NCI-H187 (cell line): ENCODE measurements around the gene GPRC5C.
"Not testable (repeated sequence)": the region's sequence is repeated elsewhere in the genome, so short reads cannot be mapped to it uniquely, and the experiment has no call there.

ENCODE experiments used
- DNase-seq, 2 experiments: peaks; one replicate each; lab custom pipeline; 2025; lab: John Stamatoyannopoulos, UW

GPRC5C gene

DNA sequence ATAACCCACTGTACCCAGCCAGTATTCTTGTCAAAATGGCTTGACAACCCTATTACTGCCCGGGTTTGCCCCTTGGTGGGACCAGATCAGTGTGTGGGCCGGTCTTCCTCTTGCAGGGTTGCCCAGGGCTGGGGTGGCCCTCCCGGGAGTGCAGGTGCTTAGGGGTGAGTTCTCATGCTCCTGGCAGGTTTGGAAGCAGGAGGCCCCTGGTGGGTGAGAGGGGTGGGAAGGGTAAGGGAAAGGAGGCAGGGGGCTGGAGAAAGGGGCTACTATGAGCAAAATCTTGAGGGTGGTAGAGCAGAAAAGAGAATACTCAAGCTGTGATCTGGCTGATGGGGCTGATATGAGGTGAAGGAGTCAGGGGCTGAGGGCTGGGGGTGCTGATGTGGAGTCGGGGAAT is 41.0 kb downstream of the GPRC5C start:
- no peak for DNase-seq

DNA sequence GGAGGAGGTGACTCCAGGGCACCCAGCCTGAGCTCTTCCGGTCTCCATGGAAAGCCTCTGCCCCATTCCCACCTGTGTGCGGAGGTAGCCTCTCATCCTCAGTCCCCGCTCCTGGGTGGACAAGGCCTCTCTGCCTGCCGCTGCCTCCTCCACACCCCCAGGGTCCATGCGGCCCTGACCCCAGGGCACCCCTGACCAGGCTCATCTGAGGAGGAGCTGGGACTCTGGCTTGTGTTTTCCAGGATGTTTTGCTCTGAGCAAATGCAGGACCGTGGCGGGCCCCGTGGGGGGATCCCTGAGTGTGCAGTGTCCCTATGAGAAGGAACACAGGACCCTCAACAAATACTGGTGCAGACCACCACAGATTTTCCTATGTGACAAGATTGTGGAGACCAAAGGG is 41.4 kb downstream of the GPRC5C start:
- no peak for DNase-seq

DNA sequence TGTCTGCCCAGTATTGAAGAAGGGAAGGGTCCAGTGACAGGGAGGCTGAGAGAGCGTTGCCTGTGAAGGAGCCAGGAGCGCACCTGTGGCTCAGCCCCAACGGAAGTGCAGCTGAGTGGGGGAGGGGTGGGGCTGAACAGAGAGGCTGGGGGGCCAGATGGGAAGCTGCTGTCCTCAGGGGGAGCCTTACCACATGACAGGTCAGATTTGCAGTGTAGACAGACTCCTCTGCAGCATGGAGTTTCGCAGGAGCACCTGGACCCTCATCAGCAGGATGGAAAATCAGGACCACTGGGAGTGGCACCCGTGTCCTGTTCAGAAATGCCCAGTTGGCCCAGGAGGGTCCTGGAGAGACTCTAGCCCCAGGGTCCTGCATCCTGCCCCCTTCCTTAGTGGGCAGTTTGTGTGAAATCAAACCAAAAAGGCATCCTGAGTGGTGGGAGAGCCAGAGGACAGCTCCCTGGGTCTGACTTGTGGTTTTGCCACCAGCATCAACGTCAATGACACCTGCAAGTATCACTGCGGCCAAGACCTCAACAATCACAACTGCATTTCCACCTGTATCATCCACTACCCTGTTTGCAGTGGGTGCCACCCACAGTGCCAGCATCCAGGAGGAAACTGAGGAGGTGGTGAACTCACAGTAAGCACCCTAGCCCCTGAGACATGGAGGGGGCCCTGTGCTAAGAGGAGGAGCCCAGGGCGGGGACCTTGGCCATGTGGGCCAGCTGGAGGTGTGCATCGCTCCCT is 42.3 kb downstream of the GPRC5C start:
- DNase-seq, result no peak

DNA sequence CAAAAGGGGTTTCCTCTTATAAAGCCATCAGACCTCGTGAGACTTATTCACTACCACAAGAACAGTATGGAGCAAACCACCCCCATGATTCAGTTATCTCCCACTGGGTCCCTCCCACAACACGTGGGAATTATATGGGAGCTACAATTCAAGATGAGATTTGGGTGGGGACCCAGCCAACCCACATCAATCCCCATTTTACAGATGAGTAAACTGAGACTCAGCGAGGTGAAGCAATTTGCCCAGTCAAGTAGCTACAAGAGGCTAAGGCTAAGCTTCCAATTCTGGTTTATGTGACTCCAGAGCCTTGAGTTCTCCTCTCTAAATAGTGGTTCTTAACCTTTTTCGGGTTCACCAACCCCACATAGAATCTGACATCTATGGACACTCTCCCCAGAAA is 43.3 kb downstream of the GPRC5C start:
- DNase-seq, result no peak

DNA sequence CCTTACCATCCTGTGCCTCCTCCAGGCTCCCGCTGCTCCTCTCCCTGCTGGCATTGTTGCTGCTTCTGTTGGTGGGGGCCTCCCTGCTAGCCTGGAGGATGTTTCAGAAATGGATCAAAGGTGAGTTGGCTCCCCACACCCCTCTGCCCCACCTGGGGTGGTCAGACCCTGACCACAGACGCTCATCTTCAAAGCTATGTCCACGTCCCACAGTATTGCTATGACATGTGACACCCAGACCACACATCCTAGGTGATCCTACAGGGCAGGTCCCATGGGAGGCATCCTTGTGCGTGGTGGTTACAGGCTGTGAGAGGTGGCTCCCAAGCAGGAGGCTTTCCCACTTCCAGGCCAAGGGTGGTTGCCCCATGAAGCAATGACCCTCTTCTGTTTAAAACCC is 45.5 kb downstream of the GPRC5C start:
- DNase-seq, result no peak

DNA sequence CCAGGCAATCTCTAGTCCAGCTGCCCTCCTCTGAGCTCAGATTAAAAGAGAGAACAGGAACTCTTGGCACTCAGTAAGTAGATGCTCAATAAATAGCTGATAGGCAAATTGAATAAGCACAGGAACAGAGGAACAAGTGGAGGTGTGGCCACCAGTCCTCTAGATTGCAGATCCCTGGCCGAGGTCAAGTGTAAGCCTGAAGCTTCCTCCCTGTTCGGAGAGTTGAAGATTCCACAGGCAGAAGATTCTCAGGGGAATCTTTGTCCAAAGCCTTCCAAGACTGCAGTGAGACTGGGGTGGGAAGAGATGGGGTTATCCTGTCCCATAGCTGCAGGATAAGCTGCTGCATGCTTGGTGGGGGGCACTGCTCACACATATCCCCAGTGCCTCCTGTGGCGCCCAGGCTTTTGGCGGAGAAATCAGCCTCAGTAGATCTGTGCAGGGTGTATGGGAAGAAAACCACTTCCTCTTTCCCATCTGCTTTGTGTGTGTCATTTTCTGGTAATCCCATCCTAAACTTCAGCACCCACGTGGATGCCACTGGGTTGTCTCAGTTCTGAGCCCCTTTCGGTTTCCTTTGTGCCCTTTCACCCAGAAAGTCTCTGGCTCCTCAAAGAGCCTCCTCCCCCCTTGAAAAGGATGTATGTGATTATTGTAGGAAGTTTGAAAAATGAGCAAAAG is 46.7 kb downstream of the GPRC5C start:
- DNase-seq, result no peak

DNA sequence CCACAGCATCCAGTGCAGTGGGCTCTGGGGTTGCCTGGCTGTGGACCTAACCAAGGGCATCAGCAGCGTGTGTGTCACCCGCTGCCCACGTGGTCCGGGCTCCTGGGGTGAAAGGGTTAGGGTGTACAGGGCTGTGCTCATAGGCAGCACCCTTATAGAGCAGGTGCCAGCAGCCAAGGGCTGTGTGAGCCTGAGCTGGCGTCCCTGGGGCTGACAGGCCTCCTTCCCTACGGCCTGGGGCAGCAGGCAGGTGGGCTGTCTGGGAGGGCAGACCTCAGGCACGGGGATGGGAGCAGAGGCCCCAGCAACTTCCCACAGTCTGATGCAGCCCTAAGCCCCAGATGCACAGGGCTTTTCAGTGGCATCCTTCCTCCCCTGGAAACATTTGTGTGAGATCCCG is 48.4 kb downstream of the GPRC5C start:
- no peak for DNase-seq

DNA sequence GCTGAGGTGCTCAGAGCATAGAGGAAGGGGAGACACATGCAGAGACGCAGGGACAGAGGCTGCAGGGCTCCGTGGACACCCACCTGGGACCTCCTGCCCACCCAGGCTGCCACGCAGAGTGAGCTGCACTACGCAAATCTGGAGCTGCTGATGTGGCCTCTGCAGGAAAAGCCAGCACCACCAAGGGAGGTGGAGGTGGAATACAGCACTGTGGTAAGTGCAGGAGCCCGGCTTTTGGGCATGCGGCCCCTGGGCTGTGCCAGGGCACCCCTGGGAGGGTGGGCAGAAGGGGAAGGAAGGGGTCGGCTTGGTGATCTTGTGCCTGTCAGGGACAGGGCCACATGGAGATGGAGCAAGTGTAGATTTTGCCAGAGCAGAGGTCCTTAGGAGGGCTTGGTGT is 49.7 kb downstream of the GPRC5C start:
- no peak for DNase-seq

DNA sequence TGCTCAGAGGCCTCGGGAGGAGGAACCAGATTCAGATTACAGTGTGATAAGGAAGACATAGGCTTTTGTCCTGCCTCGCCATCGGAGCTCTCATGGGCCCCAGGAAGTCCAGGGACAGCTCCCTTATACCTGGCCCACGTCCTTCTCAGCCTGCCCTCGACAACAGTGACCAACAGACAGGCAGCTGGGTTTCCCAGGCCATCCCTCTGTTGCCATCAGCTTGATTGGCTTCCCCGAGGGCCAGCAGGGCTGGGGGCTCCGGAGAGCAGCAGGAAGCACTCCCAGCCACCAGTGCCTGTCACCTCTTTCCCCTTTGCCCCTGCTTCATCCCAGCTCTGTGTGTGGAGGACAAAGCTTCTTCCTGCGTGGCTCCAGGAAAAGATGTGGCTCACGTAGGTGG is 52.2 kb downstream of the GPRC5C start:
- DNase-seq, result no peak

DNA sequence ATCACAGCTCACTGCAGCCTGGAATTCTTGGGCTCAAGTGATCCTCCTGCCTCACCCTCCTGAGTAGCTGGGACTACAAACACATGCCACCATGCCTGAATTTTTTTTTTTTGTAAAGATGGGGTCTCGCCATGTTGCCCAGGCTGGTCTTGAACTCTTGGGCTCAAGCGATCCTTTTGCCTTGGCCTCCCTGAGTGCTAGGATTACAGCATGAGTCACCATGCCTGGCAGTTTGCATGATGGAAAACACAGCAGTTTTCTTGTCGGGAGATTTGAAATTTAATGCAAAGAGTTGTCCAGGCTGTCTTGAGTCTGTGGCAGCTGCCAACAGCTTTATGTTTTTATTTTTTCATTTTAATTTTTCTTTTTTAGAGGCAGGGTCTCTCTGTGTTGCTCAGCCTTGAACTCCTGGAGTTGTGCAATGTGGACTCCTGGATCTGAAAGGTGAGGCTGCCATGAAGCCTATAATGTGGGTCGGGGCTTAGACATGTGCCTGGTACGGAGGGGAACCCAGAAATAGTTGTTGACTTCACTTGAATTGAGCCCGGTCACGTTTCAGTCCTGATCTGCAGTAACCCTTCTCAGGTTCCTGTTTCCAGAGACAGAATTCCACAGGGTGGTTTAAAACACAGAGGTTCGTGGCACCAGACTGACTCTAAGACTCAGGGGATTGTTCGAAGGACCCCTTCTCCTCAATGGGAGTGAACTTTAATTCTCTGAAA is 53.3 kb downstream of the GPRC5C start:
- no peak for DNase-seq

DNA sequence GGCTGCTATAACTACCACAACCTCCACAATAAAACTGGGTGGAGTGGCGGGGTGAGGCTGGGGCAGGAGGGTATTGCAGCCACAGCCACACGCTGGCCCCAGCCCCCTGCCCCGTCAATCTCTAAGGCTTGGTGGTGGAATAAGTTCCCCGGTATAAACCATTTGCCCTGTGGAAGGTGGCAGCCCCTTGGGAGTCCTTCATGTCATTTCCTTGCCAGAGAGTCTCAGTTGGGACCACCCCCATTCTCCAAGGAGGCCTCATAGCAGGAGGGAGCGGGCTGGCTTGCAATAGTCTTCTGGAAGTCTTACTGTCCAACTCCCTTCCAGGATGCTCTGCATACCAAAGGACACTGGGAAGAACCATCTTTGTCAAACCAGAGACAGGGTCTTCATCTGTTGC is 54.0 kb downstream of the GPRC5C start:
- DNase-seq, result no peak

DNA sequence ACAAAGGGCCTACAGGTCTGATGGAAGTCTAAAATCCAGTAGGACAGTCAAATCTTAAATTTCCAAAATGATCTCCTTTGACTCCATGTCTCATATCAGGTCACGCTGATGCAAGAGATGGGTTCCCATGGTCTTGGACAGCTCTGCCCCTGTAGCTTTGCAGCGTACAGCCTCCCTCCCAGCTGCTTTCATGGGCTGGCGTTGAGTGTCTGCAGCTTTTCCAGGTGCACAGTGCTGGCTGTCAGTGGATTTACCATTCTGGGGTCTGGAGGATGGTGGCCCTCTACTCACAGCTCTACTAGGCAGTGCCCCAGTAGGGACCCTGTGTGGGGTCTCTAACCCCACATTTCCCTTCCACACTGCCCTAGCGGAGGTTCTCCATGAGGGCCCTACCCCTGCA is 56.4 kb downstream of the GPRC5C start:
- not testable (repeated sequence) for DNase-seq

DNA sequence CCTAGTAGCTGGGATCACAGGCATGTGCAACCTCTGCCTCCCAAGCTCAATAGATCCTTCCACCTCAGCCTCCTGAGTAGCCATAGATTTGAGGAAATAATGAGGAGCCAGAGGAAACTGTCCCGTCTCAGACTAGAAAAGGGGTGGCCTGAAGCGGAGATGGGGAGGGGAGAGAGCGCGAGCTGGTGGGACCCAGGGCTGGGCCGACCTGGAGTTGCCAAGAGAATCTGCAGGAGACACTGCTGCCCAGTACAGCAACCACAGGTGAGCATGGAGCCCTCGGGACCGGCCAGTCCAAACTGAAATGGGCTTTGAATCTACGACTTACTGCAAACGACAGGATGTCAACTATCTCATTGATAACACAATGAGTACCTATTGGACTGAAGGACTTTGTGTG is 58.8 kb downstream of the GPRC5C start:
- DNase-seq, result no peak

DNA sequence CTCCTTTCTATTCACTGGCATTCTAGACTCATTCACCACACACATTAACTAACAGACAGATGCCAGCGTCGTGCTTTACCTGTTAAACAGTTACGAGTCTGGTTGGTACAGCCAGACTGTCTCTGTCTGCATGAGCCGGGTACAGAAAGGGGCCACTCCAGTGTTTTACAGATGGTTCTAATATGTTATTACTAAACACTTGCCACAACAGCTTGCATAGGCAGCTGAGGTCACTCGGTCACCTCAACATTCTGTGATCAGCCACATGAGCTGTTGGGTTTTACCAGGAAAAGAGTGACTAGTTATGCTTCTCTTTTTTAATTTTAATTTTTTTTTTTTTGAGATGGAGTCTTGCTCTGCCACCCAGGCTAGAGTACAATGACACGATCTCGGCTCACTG is 59.7 kb downstream of the GPRC5C start:
- DNase-seq, result no peak

DNA sequence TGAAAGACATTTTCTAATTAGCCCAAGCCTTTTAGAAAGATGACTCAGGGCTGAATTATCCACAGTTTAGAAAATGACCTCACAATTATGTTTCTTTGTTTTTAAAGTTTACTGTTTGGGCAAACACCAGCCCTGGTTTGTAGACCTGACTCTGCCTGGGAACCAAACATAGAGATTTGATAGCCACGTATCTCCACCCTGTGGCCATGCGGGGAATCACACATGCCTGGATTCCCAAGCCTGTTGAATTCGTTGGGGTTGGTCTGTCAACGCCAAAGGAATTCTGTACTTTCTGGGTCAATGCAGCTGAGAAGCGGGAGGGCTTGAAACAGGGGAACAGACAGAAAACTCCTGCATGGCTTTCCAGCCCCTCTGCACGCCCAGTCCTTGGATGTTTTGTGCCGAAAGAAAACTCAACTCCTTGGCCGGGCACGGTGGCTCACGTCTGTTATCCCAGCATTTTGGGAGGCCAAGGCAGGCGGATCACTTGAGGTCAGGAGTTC is 61.5 kb downstream of the GPRC5C start:
- peak; percentile 9 to 43 for DNase-seq
